Dendritic cell treated with granulocyte-macrophage colony-stimulating factor and Interleukin-4, amounts not matched to agents 40 ng/mL and 50 ng/mL, for 4 days (primary cell): ENCODE measurements around the gene ZFP62.
"Not testable (repeated sequence)": the region's sequence is repeated elsewhere in the genome, so short reads cannot be mapped to it uniquely, and the experiment has no call there.

ENCODE experiments used
- H3K27ac Mint-ChIP-seq: one replicate; pipeline ENCODE4 v1.8.0; 2022; ENCODE audit warnings: mild to moderate bottlenecking, mixed read lengths
- H3K27me3 Mint-ChIP-seq: one replicate; pipeline ENCODE4 v1.8.0; 2022; ENCODE audit warnings: mild to moderate bottlenecking, mixed read lengths
- H3K36me3 Mint-ChIP-seq: one replicate; pipeline ENCODE4 v1.8.0; 2022; ENCODE audit warnings: low read depth, mixed read lengths
- H3K4me1 Mint-ChIP-seq: one replicate; pipeline ENCODE4 v1.8.0; 2022; ENCODE audit warnings: low read depth, mixed read lengths
- H3K4me3 Mint-ChIP-seq: one replicate; pipeline ENCODE4 v1.8.0; 2022; ENCODE audit warnings: mild to moderate bottlenecking, moderate library complexity, mixed read lengths
- H3K9me3 Mint-ChIP-seq: one replicate; pipeline ENCODE4 v1.8.0; 2022; ENCODE audit warnings: mixed read lengths
- intact Hi-C: fragments of 100-400 bp; cut with micrococcal nuclease; formaldehyde crosslinking; loops from one replicate; pipeline ENCODE4 v1.15.0; 2022

The ZFP62 gene

GRCh38 chr5:180831139-180832093 is 29.7 kb downstream of the ZFP62 start:
- Mint-ChIP-seq H3K27ac (peak overlapping the region; percentile 89), H3K27me3 (no peaks in the 10 kb centered on the region), H3K4me3 (peak overlapping the region; percentile 92), H3K4me1 (peaks cover 68% of the 10 kb centered on the region), H3K9me3 (no peaks in the 10 kb centered on the region), H3K36me3 (peaks cover 61% of the 10 kb centered on the region)
- intact Hi-C loops, result loop anchor here (2.0 kb wide), 3 partner anchors 17 to 29 kb away; partner anchors contain the start of genes MGAT1 and ZFP62

DNA sequence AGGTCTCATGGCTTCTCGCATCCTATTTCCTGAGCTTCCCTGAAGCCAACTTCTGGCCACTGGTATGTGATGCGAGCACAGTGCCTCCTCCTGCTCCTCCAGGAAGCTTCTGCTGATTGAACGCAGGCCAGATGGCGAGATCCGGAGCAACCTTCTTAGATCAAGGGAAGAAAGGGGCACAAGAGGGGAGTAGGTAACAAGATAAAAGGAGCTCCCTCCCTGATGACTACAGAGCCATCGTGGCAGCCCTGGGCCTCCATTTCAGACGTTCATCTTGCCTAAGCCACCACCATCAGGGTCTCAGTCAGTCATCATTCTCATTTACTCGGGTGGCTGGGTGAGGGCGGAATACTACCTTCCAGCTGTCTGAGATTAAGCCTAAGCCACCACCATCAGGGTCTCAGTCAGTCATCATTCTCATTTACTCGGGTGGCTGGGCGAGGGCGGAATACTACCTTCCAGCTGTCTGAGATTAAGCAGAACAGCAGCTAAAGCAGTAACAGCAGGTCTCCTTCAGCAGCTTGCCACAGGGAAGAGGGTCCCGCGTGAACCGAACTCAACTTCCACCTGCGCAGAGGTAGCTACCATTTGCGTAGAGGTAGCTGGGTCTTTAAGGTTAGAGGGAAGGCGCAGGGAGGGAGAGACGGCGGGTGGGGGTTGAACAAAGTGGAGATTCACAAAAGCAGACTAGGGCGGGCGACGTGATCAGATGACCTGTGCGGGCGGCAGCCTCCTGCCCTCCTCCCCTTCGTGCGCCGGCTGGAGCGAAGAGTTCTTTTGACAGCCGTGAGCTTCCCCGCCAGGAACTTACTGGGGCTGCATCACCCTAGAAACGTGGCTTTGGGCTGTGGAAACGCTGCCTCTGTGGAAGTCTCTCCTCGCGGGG is 30.6 kb downstream of the ZFP62 start:
- H3K36me3 Mint-ChIP-seq, result peaks cover 58% of the 10 kb centered on the region
- intact Hi-C loops, result loop anchor here (2.0 kb wide), 3 partner anchors 16 to 30 kb away; partner anchors contain the start of genes MGAT1 and ZFP62
- peak overlapping the region; percentile 89 for H3K27ac Mint-ChIP-seq
- peak overlapping the region; percentile 92 for H3K4me3 Mint-ChIP-seq
- H3K9me3 Mint-ChIP-seq, result no peaks in the 10 kb centered on the region
- H3K4me1 Mint-ChIP-seq, result peaks cover 72% of the 10 kb centered on the region
- H3K27me3 Mint-ChIP-seq, result no peaks in the 10 kb centered on the region

GRCh38 chr5:180829726-180830125 is 31.4 kb downstream of the ZFP62 start:
- Mint-ChIP-seq H3K4me3 (peak overlapping the region; percentile 92), H3K27me3 (no peaks in the 10 kb centered on the region), H3K4me1 (peaks cover 76% of the 10 kb centered on the region), H3K36me3 (peaks cover 50% of the 10 kb centered on the region), H3K27ac (peak overlapping the region; percentile 89), H3K9me3 (no peaks in the 10 kb centered on the region)
- intact Hi-C loops, result loop anchor here (2.0 kb wide), 3 partner anchors 15 to 31 kb away; partner anchors contain the start of genes MGAT1 and ZFP62

DNA sequence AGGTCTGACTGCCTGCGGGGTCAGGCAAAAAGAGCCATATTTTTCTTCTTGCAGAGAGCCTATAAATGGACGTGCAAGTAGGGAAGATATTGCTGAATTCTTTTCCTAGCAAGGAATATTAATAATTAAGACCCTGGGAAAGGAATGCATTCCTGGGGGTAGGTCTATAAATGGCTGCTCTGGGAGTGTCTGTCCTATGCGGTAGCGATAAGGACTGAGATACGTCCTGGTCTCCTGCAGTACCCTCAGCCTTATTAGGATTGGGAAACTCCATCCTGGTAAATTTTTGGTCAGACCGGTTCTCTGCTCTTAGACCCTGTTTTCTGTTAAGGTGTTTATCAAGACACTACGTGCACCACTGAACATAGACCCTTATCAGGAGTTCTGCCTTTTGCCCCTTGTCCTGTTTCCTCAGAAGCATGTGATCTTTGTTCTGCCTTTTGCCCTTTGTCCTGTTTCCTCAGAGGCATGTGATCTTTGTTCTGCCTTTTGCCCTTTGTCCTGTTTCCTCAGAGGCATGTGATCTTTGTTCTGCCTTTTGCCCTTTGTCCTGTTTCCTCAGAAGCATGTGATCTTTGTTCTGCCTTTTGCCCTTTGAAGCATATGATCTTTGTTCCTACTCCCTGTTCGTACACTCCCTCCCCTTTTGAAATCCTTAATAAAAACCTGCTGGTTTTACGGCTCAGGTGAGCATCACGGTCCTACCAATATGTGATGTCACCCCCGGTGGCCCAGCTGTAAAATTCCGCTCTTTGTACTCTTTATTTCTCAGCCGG is 32.1 kb downstream of the ZFP62 start:
- peaks cover 74% of the 10 kb centered on the region for H3K4me1 Mint-ChIP-seq
- intact Hi-C loops, H3K27me3 Mint-ChIP-seq, H3K9me3 Mint-ChIP-seq: not testable (repeated sequence)
- H3K36me3 Mint-ChIP-seq, result peaks cover 43% of the 10 kb centered on the region
- H3K4me3 Mint-ChIP-seq, result peak overlapping the region; percentile 92
- H3K27ac Mint-ChIP-seq, result peak overlapping the region; percentile 89

DNA sequence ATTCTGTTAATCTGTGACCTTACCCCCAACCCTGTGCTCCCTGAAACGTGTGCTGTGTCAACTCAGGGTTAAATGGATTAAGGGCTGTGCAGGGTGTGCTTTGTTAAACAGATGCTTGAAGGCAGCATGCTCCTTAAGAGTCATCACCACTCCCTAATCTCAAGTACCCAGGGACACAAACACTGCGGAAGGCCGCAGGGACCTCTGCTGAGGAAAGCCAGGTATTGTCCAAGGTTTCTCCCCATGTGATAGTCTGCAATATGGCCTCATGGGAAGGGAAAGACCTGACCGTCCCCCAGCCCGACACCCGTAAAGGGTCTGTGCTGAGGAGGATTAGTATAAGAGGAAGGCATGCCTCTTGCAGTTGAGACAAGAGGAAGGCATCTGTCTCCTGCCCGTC is 33.7 kb downstream of the ZFP62 start:
- Mint-ChIP-seq H3K36me3 (peaks cover 34% of the 10 kb centered on the region), H3K4me1 (peaks cover 66% of the 10 kb centered on the region)
- H3K4me3 Mint-ChIP-seq, H3K9me3 Mint-ChIP-seq, intact Hi-C loops, H3K27ac Mint-ChIP-seq, H3K27me3 Mint-ChIP-seq: not testable (repeated sequence)

DNA sequence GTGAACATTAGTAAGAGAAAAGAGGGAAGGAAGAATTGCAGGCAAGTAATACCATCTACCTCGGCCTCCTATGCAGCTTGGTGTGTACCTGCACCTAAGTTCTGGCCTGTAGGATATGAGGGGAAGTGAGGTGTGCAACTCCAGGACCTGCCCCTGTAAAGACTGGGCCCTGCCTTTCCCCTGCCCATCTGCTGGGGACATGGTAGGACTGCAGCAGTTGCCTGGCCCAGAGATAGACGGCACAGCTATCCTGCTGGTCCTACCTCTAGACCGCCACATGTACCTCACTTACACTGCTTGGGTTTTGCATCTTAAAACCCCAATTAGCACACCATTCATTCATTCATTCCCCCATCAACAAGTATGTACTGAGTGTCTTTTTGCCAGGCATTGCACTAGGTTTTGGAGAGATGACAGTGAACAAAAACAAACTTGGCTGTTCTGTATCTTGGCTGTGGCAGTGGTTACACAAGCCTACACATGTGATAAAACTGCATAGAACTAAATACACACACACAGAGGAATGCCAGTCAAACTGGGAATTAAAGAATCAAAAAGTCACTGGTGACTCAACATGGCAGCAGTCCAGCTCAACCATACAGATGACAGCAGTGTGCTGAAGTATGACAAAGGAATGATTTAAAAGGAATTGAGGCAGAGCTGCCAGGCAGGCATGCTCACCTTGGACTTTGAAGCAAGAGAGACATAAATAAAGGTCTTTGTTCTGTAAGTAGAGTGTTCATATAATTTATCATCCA is 35.1 kb downstream of the ZFP62 start:
- peak overlapping the region; percentile 29 for H3K27ac Mint-ChIP-seq
- peaks cover 22% of the 10 kb centered on the region for H3K36me3 Mint-ChIP-seq
- no peak overlapping the region for H3K4me3 Mint-ChIP-seq
- H3K4me1 Mint-ChIP-seq, result peaks cover 67% of the 10 kb centered on the region
- H3K9me3 Mint-ChIP-seq, result no peaks in the 10 kb centered on the region
- no peaks in the 10 kb centered on the region for H3K27me3 Mint-ChIP-seq
- intact Hi-C loops, result no loop called here

GRCh38 chr5:180824630-180825476 is 36.2 kb downstream of the ZFP62 start:
- Mint-ChIP-seq H3K4me1 (peaks cover 70% of the 10 kb centered on the region), H3K9me3 (no peaks in the 10 kb centered on the region)

DNA sequence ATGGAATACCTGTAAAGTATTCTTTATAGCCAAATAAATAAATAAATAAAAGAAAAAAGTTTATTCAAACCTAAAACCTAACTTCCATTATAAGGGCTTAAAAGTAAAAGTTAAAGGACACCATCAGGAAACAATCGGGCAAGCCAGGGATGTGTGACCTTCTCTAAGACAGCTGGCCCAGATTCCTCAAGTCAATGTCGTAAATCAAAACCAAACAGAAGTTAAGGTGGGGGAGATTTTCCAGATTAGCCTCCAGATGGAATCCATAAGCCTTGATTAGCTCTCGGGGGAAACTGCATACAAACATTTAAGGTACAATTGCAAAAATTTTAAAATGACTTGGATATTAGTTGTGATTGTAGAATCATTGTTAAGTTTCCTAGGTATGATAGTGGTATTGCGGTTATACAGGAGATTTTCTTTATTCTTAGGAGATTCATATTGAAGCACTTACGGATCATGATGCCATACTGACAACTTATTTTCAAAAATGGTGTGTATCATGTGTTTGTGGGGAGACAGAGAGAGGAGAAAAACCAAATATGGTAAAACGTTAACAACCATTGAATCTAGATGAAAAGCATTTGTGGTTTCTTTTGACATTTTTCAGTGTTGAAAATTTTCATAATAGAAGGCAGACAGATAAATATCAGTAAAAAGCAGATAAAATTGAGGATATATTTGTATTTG is 37.0 kb downstream of the ZFP62 start:
- intact Hi-C loops, result no loop called here
- Mint-ChIP-seq H3K27me3 (no peaks in the 10 kb centered on the region), H3K27ac (no peak overlapping the region), H3K9me3 (no peaks in the 10 kb centered on the region), H3K36me3 (peaks cover 6% of the 10 kb centered on the region), H3K4me1 (peaks cover 63% of the 10 kb centered on the region), H3K4me3 (no peak overlapping the region)

More at GRCh38 chr5:180824630-180825476, 36.2 kb downstream of the ZFP62 start:
- Mint-ChIP-seq H3K4me3 (no peak overlapping the region), H3K27ac (peak overlapping the region; percentile 1), H3K27me3 (no peaks in the 10 kb centered on the region), H3K36me3 (peaks cover 11% of the 10 kb centered on the region)
- intact Hi-C loops, result no loop called here

- H3K4me3 Mint-ChIP-seq, result no peak overlapping the region
- no peak overlapping the region for H3K27ac Mint-ChIP-seq
- H3K27me3 Mint-ChIP-seq, result no peaks in the 10 kb centered on the region
- H3K9me3 Mint-ChIP-seq, result no peaks in the 10 kb centered on the region
- H3K4me1 Mint-ChIP-seq, result peaks cover 66% of the 10 kb centered on the region
- intact Hi-C loops, result no loop called here
- peaks cover 6% of the 10 kb centered on the region for H3K36me3 Mint-ChIP-seq
These were observed 37.7 kb downstream of the ZFP62 start for GRCh38 chr5:180823346-180823745.

- H3K36me3 Mint-ChIP-seq, result peaks cover 4% of the 10 kb centered on the region
- H3K9me3 Mint-ChIP-seq, result no peaks in the 10 kb centered on the region
- peak overlapping the region; percentile 85 for H3K27ac Mint-ChIP-seq
- H3K4me3 Mint-ChIP-seq, result no peak overlapping the region
- H3K27me3 Mint-ChIP-seq, result no peaks in the 10 kb centered on the region
- intact Hi-C loops, result no loop called here
- peaks cover 75% of the 10 kb centered on the region for H3K4me1 Mint-ChIP-seq
These were observed 39.5 kb downstream of the ZFP62 start for GRCh38 chr5:180821538-180821937.

DNA sequence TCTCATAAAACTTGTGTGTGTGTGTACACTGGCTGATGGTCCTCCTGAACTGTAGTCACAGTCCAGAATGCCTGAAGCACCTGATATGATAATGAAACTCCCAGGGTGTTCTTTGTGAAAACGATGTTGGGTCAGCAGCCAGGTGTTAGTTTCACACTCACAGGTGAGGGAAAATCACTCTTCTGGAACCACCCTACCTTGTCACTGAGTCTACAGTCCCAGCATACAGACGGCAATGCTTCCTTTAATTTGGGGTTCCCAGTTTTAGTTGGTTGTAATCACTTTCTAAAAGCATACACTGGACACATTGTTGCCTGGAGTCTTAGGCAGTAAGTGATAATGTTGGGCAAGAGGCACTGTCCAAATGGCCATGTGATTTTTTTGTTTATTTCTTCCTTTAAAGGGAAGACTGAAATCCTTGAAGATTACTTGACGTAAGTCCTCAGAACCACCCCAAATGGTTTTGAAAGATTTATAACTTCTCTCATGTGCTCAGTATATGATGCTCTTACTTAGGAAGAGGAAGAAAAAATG is 40.2 kb downstream of the ZFP62 start:
- H3K27ac Mint-ChIP-seq, result peak overlapping the region; percentile 85

More for the DNA sequence above, 40.2 kb downstream of the ZFP62 start:
- Mint-ChIP-seq H3K36me3 (no peaks in the 10 kb centered on the region), H3K9me3 (no peaks in the 10 kb centered on the region), H3K27me3 (no peaks in the 10 kb centered on the region), H3K4me3 (no peak overlapping the region), H3K4me1 (peaks cover 71% of the 10 kb centered on the region)
- intact Hi-C loops, result no loop called here
